ENCODE results near the gene ITPR1.

DNA sequence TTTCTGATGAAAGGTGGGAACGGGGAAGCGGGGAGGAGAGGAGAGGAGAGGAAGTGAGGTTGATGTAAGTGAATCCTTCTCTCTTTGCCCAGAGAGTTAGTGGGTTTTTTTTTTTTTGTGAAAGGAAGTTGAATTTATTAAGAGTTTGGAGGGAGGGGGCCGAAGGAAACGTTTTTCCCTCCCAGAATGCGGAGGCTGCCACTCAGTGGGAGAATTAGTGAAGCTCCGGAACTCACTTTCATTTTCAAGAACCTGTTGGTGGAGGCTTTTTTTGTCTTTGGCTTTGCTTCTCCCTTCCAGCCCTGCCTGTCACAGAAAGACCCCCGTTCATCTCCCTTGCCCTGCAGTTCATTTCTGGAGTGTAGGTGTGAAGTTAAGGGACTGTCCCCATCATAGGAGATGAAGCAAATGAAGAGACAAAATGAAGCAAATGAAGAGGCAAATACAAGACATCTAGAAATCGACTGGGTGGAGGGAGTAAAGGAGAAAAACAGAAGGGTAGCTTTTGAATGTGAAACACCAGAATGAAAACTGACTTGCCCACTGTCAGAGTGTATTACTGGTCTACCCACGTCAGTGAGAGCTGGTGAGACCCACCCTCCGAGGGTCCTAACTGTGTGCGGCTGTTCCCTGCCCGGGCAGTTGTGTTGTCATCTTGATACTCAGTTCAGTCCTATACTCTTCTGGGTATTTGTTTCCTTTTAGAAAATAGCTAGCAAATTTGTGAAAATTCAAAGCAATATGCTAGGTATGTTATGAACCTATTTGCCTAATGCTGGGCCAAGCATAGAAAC is 91.5 kb downstream of the ITPR1 start:
- TF ChIP-seq CTCF (conservative IDR thresholded peaks at IDR 0.05 in 1 of 2, IDR thresholded peaks at IDR 0.05 in 1 of 2; ENCODE audit: extremely low read depth in 1 of 2, insufficient read depth in 1 of 2, low read depth in 1 of 2, low read length in 2 of 2), result peak in 1 of 2 donors; percentile 39
- TF ChIP-seq EZH2 (IDR thresholded peaks at IDR 0.05; ENCODE audit: borderline replicate concordance, low read length), result no peak
